ENCODE results near the gene GRID1.

The GRID1 gene

DNA sequence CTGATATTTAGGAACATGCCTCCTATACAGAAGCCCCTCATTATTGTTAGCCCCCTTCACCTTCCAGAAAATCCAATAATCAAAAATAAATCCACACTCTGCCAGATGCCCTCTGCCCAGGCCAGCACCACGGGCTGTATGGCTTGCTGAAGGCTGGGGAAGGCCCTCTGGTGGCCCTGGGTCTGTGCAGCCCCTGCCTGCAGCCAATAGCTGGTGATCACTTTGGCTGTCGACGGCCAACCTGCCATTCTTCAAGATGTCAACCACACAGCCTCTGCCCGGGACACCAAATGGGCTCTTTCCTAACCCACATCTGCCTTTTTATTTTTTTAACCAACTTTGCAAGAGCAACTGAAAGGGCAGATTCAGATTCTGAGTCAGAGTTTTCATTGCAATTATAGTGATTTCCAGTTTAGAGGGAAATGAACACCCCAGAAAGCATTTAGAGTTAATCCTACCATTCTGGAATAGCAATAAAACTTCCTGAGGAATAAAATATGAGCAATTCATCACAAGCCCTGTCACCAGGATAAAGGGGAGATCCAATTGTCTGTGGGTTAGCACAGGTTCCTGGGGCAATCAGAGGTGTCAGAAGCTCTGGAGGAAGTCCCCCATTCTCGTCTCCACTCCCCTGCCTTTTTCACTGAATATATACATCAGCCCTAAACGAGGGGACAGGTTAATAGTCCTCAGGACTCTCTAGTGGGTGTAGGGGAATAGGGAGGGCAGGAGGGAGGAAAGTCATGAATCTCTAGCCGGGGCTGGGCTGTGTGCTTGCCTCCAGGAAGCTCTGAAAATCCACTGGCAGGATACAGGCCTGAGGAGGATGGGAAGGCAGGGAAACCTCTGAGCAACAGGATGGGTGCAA lies 211.3 kb downstream of the GRID1 start:
- peak; percentile 1 for DNase-seq

DNA sequence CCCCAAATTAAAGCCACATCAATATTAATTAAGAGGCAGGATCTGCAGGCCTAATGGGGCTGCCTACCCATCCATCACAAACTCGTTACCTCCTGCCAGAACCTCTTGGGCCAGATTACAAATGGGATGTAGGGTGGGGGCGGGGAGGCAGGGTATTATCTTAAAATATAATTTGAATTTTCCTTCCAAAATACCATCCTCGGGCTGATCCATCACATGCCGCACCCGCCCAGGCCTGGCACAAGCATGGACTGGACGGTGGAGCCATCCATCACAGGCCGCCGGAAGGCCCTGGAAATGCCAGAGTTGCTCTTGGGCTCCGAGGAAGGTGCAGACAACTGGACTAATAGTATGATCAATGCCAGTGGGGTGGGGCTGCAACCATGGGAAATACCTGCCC lies 212.8 kb downstream of the GRID1 start:
- no peak for DNase-seq

- no peak for DNase-seq
These were observed 213.7 kb downstream of the GRID1 start for GRCh38 chr10:86152911-86153310.

GRCh38 chr10:86152354-86152753 lies 214.2 kb downstream of the GRID1 start:
- DNase-seq: no peak

DNA sequence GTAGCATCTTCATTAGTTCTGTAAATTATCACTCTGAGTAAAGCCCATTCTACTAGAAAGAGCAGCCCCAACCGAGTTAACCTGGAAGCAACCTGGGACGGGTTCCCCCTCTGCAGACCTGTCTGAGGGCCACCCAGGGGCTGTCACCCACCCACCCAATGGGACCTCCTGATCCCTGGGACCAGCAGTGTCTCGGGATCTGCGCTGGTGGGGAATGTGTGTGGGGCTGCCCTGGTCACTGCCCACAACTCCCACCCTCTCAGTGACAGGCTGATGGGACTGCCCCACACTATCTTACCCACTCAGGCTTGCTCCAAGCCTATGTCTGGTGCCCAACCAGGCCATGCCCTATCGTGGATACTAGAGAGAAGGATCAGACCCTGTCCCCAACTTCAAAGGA lies 215.0 kb downstream of the GRID1 start:
- no peak for DNase-seq

DNA sequence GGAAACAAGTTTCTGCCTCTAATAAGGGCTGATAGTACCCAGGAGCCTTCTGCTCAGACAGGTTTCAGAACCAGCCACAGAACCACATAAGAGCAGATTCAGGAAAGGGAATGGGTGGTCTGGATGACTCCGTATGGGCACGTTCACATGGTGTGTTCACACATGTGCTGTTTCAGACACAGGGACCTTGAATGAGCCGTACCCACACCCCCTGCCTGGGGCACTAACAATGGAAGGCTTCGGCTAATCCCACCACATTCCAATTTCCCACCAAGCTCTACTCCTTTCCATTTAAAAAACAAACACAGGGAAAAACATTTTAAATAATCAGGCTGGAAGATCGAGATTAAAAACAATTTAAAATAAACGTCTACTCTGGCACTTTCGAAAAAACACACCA lies 217.3 kb downstream of the GRID1 start:
- no peak for DNase-seq

DNA sequence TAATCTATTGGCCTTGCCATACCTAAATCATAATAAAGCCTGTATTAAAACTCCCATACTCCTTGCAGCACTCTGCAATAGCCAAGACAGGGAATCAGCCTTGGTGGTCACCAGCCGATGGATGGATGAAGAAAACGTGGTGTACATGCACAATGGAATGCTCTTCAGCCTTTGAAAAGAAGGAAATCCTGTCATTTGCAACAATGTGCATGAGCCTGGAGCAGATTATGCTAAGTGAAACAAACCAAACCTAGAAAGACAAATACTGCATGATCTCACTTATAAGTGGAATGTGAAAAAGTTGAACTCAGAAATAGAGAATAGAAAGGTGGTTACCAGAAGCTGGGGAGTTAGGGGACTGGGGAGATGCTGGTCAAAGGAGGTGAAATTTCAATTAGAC lies 218.5 kb downstream of the GRID1 start:
- no peak for DNase-seq

DNA sequence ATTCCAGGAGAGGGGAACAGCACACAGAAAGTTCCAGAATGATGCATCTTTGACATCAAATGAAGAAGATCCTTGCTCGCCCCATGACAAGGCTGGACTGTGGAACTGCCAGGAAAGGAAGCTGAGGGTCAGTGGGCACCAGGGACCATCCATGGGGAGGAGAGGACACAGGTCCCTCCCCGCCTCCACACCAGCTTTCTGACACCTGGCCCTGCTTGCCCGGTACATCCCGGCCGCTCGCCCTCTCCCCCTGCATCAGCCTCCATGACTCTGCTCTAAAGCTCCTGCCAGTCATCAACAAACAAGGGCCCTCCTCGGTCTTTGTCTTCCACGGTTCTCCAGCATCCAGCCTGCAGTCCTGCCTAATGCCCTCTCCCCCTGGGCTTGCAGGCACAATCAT lies 222.3 kb downstream of the GRID1 start:
- no peak for DNase-seq

GRCh38 chr10:86141896-86142295 lies 224.7 kb downstream of the GRID1 start:
- no peak for DNase-seq

DNA sequence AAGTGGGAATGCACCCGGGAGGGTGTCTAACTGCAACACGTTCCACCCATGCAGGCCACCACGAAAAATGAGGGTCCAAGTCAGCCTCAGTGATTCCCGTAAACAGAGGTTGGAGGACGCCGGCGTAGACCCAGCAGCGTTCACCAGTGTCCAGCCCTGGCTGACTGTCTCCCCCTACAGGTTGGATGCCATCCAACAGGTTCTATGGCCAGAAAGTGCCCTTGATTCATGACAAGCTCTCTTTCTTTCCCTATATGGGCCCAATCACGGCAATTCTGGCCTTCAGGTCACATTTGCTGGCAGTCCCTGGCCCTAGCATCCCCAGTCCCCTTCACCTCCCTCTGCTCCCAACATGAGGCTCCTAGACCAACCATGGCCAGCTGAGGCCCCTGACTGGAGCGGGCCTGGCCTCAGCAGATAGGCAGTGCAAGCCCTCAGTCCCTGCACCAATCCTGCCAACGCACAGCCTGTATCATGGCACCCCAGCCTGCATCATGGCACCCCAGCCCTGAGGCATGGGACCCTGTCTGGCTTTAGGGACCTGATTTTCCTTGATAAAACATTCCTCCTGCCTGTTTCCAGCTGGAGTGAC lies 227.4 kb downstream of the GRID1 start:
- no peak for DNase-seq

DNA sequence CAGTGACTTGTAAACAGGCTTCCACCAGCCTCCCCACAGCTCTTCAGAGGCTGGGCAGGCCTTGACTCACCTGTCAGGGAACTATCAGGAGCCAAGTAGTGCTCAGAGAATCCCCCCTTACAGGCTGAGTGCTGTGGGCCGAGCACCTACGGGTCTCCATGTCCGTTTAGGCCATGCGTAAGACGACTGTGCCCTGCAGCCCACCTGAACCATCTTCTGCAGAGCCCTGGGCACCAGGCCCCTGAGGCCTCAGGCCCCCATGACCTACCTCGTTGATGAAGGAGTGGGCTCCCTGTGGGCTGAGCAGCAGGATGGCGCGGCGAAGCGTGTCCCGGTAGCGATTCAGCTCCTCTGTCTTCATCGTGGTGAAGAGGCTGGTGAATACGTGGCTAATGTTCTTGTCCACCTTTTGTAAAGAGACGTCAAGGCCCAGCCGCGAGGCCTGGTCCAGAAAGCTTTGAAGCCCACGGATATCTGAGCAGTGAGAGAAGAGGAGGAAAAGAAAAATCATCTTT lies 228.0 kb downstream of the GRID1 start:
- no peak for DNase-seq

DNA sequence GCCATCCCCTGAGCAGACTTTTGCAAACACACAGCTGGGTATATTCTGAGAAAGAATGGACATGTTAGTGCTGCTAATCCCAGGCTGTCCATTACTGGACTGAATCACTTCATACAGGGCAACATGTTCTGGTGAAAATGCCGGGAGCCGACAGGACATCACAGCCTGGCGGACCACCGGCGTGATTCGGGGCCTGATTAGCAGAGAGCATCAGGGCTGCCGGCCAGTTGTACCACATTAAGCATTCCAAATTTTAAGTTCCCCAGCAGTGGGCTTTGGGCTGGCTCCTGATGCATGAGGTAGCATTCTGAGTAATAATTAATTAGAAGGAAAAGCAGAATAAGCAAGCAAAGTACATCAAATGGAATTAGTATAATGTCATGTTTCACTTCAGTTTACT lies 229.0 kb downstream of the GRID1 start:
- DNase-seq: no peak

DNA sequence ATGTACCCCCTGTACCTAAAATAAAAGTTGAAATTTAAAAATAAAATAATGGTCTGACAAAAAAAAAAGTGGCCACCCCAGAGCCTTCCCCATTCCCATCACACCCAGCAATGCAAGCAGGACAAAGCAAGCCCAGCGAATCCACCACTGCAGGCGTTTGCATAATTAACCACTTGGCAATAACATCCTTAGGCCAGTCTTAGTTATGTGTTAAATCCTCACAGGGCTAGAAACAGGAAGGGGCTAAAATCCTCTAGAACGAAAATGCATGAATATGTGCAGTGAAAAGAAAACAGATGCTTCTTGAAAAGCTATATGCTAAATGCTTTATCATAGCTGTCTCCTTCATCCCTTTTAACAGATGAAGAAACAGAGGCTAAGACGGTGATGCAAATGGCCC lies 229.7 kb downstream of the GRID1 start:
- DNase-seq: no peak

GRCh38 chr10:86135191-86135590 lies 231.4 kb downstream of the GRID1 start:
- DNase-seq: no peak

GRCh38 chr10:86130737-86131475 lies 235.7 kb downstream of the GRID1 start:
- no peak for DNase-seq

- no peak for DNase-seq
These were observed 236.6 kb downstream of the GRID1 start for GRCh38 chr10:86130041-86130440.

DNA sequence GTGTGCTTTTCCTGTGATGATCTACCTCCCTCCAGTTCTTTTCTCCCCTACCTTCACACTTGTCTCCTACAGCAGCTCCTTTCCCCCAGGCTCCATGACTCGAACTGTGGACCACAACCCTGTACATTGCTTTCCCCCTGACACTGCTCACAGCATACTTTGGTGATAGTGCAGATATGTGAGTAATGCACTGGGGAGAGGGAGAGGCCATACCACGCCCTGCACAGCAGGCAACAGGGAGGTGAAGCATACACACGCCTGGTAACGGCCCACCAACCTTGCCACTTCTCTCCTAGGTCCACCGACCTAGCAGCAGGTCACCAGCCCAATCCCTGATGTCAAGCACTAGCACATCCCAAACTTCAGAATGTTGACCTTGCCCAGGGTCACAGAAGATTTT lies 238.2 kb downstream of the GRID1 start:
- no peak for DNase-seq

DNA sequence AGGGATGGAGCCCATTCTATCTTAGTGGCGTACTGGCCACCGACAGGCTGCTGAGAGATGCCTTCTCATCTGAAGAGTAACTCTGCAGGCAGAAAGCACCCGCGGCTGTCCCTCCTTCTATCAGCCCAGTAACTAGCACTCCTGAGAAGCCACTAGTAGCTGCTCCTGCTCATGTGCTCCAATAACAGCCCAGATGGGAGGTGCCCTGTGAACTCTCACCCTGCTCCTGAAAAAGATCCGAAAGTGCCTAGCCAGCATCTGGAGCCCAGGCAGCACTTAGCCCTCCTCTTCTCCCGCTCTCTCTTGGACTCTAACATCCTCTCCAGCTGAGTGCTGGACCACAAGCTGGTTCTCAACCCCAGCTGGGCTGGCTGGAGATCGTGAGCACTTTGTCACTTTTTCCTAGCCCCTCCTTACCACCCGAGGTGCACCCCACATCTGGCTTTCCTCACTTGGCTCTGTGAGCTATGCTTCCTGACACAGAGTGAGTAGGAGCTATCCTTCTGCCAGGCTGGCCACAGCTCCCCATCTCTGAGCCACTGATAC lies 239.2 kb downstream of the GRID1 start:
- no peak for DNase-seq

GRCh38 chr10:86124734-86125133 lies 241.9 kb downstream of the GRID1 start:
- DNase-seq: no peak

GRCh38 chr10:86123715-86124114 lies 242.9 kb downstream of the GRID1 start:
- no peak for DNase-seq

GRCh38 chr10:86123304-86123703 lies 243.3 kb downstream of the GRID1 start:
- DNase-seq: no peak

DNA sequence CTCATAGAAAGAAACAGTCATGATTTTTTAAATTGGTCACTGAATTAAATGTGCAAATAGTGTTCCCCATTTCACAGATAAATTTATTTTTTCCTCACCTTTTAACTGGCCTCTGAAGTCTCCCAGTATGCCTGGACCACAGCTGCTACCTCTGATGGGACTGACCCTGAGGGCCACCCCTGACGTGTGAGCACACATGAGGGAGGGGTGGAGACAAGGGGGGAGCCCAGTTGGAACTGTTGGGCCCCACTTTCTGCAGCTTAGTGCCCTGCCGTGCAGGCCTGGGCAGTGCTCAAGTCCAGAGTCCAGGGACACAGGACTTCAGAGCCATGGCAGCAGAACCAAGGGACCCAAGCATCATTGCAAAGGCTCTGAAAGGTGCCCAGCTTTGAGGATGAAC lies 243.9 kb downstream of the GRID1 start:
- no peak for DNase-seq

DNA sequence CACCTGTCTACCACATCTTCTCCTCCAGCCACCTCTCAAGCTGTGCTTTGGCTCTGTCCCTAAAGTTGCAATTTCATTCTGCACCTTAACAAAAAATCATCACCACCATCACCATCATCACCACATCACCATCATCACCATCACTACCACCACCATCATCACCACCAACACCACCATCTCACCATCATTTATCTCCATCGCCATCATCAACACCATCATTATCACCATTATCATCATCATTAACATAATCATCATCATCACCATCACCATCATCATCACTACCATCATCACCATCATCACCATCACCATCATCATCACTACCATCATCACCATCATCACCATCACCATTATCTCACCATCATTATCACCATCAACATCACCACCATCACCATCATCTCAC lies 245.4 kb downstream of the GRID1 start:
- no peak for DNase-seq

GRCh38 chr10:86117051-86117450 lies 249.5 kb downstream of the GRID1 start:
- DNase-seq: no peak

Measured in NCI-H510A treated with DMSO at 0.1 percent for 48 hours (cell line).